Astrocyte (in vitro differentiated cells and primary cell): ENCODE data around the gene CCDC60. TPM values are rescaled to one million over a fixed set of nuclear protein-coding genes. Genes with fewer than 3 reads are reported as not detected.

Source experiments
- DNase-seq: peaks from one replicate; pipeline ENCODE4 v3.0.0-alpha.2; 2010; ENCODE audit warnings: low read depth
- FAIRE-seq: peaks from 2 replicates; lab custom pipeline; 2011; peaks lifted over from hg19 to GRCh38; lab: Jason Lieb, UNC
- H2AFZ ChIP-seq: 2 replicates; pipeline ENCODE4 v1.6.0; 2012; ENCODE audit warnings: low read depth, low read length, inconsistent platforms
- H3K27ac ChIP-seq: 2 replicates; pipeline ENCODE4 v1.5.1; 2011; ENCODE audit warnings: low read depth, low read length, inconsistent platforms
- H3K27me3 ChIP-seq: 2 replicates; pipeline ENCODE4 v1.6.0; 2011; ENCODE audit warnings: low read length, inconsistent platforms; ENCODE audit not compliant: insufficient read depth
- H3K36me3 ChIP-seq: 2 replicates; pipeline ENCODE4 v1.5.1; 2011; ENCODE audit warnings: low read length, inconsistent platforms; ENCODE audit not compliant: insufficient read depth
- H3K4me1 ChIP-seq: 2 replicates; pipeline ENCODE4 v1.5.1; 2011; ENCODE audit warnings: low read length, inconsistent platforms; ENCODE audit not compliant: insufficient read depth
- H3K4me2 ChIP-seq: 2 replicates; pipeline ENCODE4 v1.6.0; 2012; ENCODE audit warnings: low read length, inconsistent platforms
- H3K4me3 ChIP-seq: 2 replicates; pipeline ENCODE4 v1.5.1; 2011; ENCODE audit warnings: low read depth, mild to moderate bottlenecking, low read length, inconsistent platforms; ENCODE audit not compliant: insufficient read depth
- H3K79me2 ChIP-seq: 2 replicates; pipeline ENCODE4 v1.6.0; 2012; ENCODE audit warnings: mild to moderate bottlenecking, low read length, inconsistent platforms; ENCODE audit not compliant: insufficient read depth
- H3K9ac ChIP-seq: 2 replicates; pipeline ENCODE4 v1.6.0; 2012; ENCODE audit warnings: mild to moderate bottlenecking, low read length, inconsistent platforms
- H3K9me3 ChIP-seq: 2 replicates; pipeline ENCODE4 v1.5.1; 2012; ENCODE audit warnings: low read depth, mild to moderate bottlenecking, low read length, inconsistent platforms; ENCODE audit not compliant: insufficient read depth
- H4K20me1 ChIP-seq: 2 replicates; pipeline ENCODE4 v1.6.0; 2012; ENCODE audit warnings: low read length, inconsistent platforms; ENCODE audit not compliant: insufficient read depth
- H3K27ac Mint-ChIP-seq: one replicate; pipeline ENCODE4 v1.8.0; 2021; ENCODE audit warnings: mild to moderate bottlenecking, mixed read lengths; ENCODE audit not compliant: unreplicated experiment
- H3K27me3 Mint-ChIP-seq: one replicate; pipeline ENCODE4 v1.8.0; 2021; ENCODE audit warnings: low read depth, mixed read lengths; ENCODE audit not compliant: unreplicated experiment
- H3K36me3 Mint-ChIP-seq: one replicate; pipeline ENCODE4 v1.8.0; 2021; ENCODE audit warnings: low read depth, mixed read lengths; ENCODE audit not compliant: unreplicated experiment
- H3K4me1 Mint-ChIP-seq: one replicate; pipeline ENCODE4 v1.8.0; 2021; ENCODE audit warnings: low read depth, mixed read lengths; ENCODE audit not compliant: unreplicated experiment
- H3K4me3 Mint-ChIP-seq: one replicate; pipeline ENCODE4 v1.8.0; 2021; ENCODE audit warnings: mild to moderate bottlenecking, moderate library complexity, mixed read lengths; ENCODE audit not compliant: unreplicated experiment
- H3K9me3 Mint-ChIP-seq: one replicate; pipeline ENCODE4 v1.8.0; 2021; ENCODE audit warnings: mild to moderate bottlenecking, mixed read lengths; ENCODE audit not compliant: unreplicated experiment
- EZH2 ChIP-seq: IDR thresholded peaks from 2 replicates; pipeline ENCODE4 v1.6.1; 2012; ENCODE audit warnings: mild to moderate bottlenecking, low read length, inconsistent platforms; ENCODE audit not compliant: insufficient read depth
- total RNA-seq: library from RNA; stranded (reverse); gene quantifications from 2 replicates; pipeline ENCODE4 v1.2.1, GENCODE V29; 2021
- TF ChIP-seq, protein P1 (sequence below): IDR thresholded peaks from 2 replicates; pipeline ENCODE4 v1.5.1; 2011; ENCODE audit warnings: low read depth, mild to moderate bottlenecking, inconsistent platforms, low read length, moderate library complexity; ENCODE audit not compliant: insufficient read depth

Gene CCDC60
- total RNA-seq, 1 donor from 2014 or later: 1.7 TPM

- H3K4me1 Mint-ChIP-seq: no peaks in the 10 kb centered on the region
- FAIRE-seq (no peak), DNase-seq (no peak)
- H3K36me3 Mint-ChIP-seq: no peaks in the 10 kb centered on the region
- no peak overlapping the region for H3K9ac ChIP-seq
- no peaks in the 10 kb centered on the region for H3K4me1 ChIP-seq
- H3K27ac ChIP-seq: no peak overlapping the region
- H3K4me3 Mint-ChIP-seq: no peak overlapping the region
- H3K9me3 Mint-ChIP-seq: no peaks in the 10 kb centered on the region
- H3K9me3 ChIP-seq: peaks cover 2% of the 10 kb centered on the region
- TF ChIP-seq, protein P1, sequence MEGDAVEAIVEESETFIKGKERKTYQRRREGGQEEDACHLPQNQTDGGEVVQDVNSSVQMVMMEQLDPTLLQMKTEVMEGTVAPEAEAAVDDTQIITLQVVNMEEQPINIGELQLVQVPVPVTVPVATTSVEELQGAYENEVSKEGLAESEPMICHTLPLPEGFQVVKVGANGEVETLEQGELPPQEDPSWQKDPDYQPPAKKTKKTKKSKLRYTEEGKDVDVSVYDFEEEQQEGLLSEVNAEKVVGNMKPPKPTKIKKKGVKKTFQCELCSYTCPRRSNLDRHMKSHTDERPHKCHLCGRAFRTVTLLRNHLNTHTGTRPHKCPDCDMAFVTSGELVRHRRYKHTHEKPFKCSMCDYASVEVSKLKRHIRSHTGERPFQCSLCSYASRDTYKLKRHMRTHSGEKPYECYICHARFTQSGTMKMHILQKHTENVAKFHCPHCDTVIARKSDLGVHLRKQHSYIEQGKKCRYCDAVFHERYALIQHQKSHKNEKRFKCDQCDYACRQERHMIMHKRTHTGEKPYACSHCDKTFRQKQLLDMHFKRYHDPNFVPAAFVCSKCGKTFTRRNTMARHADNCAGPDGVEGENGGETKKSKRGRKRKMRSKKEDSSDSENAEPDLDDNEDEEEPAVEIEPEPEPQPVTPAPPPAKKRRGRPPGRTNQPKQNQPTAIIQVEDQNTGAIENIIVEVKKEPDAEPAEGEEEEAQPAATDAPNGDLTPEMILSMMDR: no peak
- TF ChIP-seq EZH2: no peak
- no peaks in the 10 kb centered on the region for H3K79me2 ChIP-seq
- no peaks in the 10 kb centered on the region for H3K27me3 ChIP-seq
- no peaks in the 10 kb centered on the region for H4K20me1 ChIP-seq
- H3K4me2 ChIP-seq: no peak overlapping the region
- H3K4me3 ChIP-seq: no peak overlapping the region
- H3K36me3 ChIP-seq: no peaks in the 10 kb centered on the region
- H3K27me3 Mint-ChIP-seq: no peaks in the 10 kb centered on the region
- no peak overlapping the region for H2AFZ ChIP-seq
- no peak overlapping the region for H3K27ac Mint-ChIP-seq
Measured at GRCh38 chr12:119375075-119375882, 40.8 kb downstream of the CCDC60 start.

DNA sequence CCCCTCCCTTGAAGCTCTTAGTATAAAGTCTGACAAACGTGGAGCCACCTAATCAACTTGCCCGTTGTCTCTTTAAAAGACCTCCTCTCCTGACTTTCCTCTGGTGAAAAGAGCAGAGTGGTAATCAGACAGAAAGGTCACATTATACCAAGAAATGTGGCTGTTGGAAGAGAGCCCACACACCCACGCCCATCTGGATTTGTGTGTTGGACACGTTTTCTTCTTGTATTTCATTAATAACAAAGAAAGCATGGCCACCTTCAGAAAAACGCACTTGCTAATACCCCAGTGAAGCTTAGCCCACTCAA lies 41.3 kb downstream of the CCDC60 start:
- H3K9me3 Mint-ChIP-seq: no peaks in the 10 kb centered on the region
- Histone ChIP-seq H3K27ac (no peak overlapping the region), H3K79me2 (no peaks in the 10 kb centered on the region), H3K36me3 (no peaks in the 10 kb centered on the region), H4K20me1 (no peaks in the 10 kb centered on the region), H3K27me3 (no peaks in the 10 kb centered on the region), H3K4me3 (no peak overlapping the region), H2AFZ (no peak overlapping the region), H3K4me1 (no peaks in the 10 kb centered on the region), H3K9ac (no peak overlapping the region), H3K9me3 (no peaks in the 10 kb centered on the region), H3K4me2 (no peak overlapping the region)
- H3K27me3 Mint-ChIP-seq: no peaks in the 10 kb centered on the region
- H3K4me1 Mint-ChIP-seq: no peaks in the 10 kb centered on the region
- H3K4me3 Mint-ChIP-seq: no peak overlapping the region
- no peaks in the 10 kb centered on the region for H3K36me3 Mint-ChIP-seq
- DNase-seq (no peak), FAIRE-seq (no peak)
- TF ChIP-seq EZH2: no peak
- TF ChIP-seq, protein P1: no peak
- no peak overlapping the region for H3K27ac Mint-ChIP-seq

DNA sequence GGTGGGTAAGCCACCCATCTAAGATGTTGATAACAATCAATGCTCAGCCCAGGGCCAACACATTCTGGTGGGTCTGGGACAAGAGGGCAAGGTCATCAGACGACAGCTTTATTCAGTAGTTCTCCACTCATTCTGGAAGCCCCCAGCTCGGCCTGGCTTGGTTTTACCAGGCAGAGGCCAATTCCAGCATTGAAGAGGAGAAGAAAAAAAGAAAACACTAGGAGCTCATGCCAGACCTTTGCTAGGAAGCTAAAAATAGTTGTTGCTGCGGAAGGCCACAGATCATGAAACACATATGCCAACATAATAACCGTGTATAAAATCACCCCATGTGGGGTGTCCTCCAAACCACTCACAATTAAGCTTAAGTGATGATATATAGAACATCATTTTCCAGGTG lies 44.4 kb downstream of the CCDC60 start:
- Histone ChIP-seq H3K4me2 (no peak overlapping the region), H4K20me1 (no peaks in the 10 kb centered on the region), H3K9ac (no peak overlapping the region), H3K79me2 (no peaks in the 10 kb centered on the region), H3K36me3 (no peaks in the 10 kb centered on the region), H3K4me1 (no peaks in the 10 kb centered on the region), H3K9me3 (no peaks in the 10 kb centered on the region), H3K4me3 (no peak overlapping the region), H3K27me3 (no peaks in the 10 kb centered on the region), H3K27ac (no peak overlapping the region), H2AFZ (no peak overlapping the region)
- FAIRE-seq: no peak
- Mint-ChIP-seq H3K36me3 (no peaks in the 10 kb centered on the region), H3K4me3 (no peak overlapping the region), H3K27ac (no peak overlapping the region), H3K4me1 (no peaks in the 10 kb centered on the region), H3K9me3 (no peaks in the 10 kb centered on the region), H3K27me3 (no peaks in the 10 kb centered on the region)
- TF ChIP-seq EZH2: no peak
- TF ChIP-seq, protein P1: no peak
- DNase-seq: no peak
